Measurements from ENCODE around the gene THOC3. TPM values are rescaled to one million over a fixed set of nuclear protein-coding genes. Genes with fewer than 3 reads are reported as not detected.
"Not testable (repeated sequence)": the region's sequence is repeated elsewhere in the genome, so short reads cannot be mapped to it uniquely, and the experiment has no call there.

Gene THOC3
- total RNA-seq, 1 donor from 2014 or later = 174 TPM

- not testable (repeated sequence) for H3K27me3 ChIP-seq (ENCODE audit: control insufficient read depth, insufficient read depth, low read length); H3K36me3 ChIP-seq (ENCODE audit: control insufficient read depth, insufficient read depth, low read length)
- DNase-seq (ENCODE audit: low read depth) (peak; percentile 79), FAIRE-seq (peak; percentile 43)
- peak overlapping the region; percentile 28 for H3K4me3 ChIP-seq (ENCODE audit: low read depth, low read length)
Measured at GRCh38 chr5:175960228-175960627, 7.9 kb downstream of the THOC3 start.

DNA sequence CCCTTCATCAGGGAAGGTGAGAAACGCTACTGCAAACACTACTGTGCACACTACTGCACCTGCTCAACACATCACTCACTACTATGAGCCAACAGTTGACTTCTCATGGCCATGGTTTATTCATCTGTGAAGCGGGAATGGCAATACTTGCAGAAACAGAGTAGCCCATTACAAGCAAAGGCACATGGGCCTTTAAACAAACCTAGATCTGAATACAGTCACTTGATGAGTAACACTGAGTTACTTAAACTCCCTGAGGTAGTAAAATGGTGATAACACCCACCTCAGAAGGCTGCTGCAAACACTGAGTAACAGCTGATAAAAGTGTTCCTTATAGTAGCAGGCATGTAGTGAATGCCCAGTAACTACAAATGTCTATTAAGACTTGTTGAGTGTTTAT is 9.6 kb downstream of the THOC3 start:
- not testable (repeated sequence) for H3K27me3 ChIP-seq (ENCODE audit: control insufficient read depth, insufficient read depth, low read length); H3K4me3 ChIP-seq (ENCODE audit: low read depth, low read length); H3K36me3 ChIP-seq (ENCODE audit: control insufficient read depth, insufficient read depth, low read length)
- FAIRE-seq (peak; percentile 91), DNase-seq (ENCODE audit: low read depth) (peak; percentile 74)

DNA sequence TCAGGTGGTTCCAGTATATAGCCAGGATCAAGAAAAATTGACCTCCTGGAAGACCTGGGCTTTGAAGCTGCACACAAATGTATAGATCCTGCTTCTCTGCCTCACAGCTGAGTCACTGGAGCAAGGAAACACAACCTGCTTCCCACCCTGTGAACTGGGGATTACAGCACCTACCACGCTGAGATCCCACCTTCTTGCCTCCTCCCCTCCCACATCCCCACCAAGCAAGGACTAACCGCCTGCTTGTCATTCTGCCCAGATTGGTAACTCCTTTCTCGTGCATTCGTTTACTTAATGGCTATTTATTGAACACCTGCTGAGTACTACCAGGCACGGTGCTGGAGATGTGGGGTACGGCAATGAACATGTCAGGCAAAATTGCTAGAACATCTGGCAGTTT is 14.0 kb downstream of the THOC3 start:
- H3K36me3 ChIP-seq (ENCODE audit: control insufficient read depth, insufficient read depth, low read length); H3K4me3 ChIP-seq (ENCODE audit: low read depth, low read length); H3K27me3 ChIP-seq (ENCODE audit: control insufficient read depth, insufficient read depth, low read length); FAIRE-seq; DNase-seq (ENCODE audit: low read depth): not testable (repeated sequence)

- not testable (repeated sequence) for H3K36me3 ChIP-seq (ENCODE audit: control insufficient read depth, insufficient read depth, low read length); H3K27me3 ChIP-seq (ENCODE audit: control insufficient read depth, insufficient read depth, low read length); DNase-seq (ENCODE audit: low read depth); H3K4me3 ChIP-seq (ENCODE audit: low read depth, low read length); FAIRE-seq
Measured at GRCh38 chr5:175952810-175953209, 15.3 kb downstream of the THOC3 start.

GRCh38 chr5:175951339-175951969 is 16.7 kb downstream of the THOC3 start:
- H3K27me3 ChIP-seq (ENCODE audit: control insufficient read depth, insufficient read depth, low read length); DNase-seq (ENCODE audit: low read depth); H3K36me3 ChIP-seq (ENCODE audit: control insufficient read depth, insufficient read depth, low read length); H3K4me3 ChIP-seq (ENCODE audit: low read depth, low read length): not testable (repeated sequence)
- FAIRE-seq = peak; percentile 93

GRCh38 chr5:175948329-175949108 is 19.6 kb downstream of the THOC3 start:
- not testable (repeated sequence) for H3K4me3 ChIP-seq (ENCODE audit: low read depth, low read length); H3K36me3 ChIP-seq (ENCODE audit: control insufficient read depth, insufficient read depth, low read length); DNase-seq (ENCODE audit: low read depth); H3K27me3 ChIP-seq (ENCODE audit: control insufficient read depth, insufficient read depth, low read length)
- FAIRE-seq = peak; percentile 28

- H3K36me3 ChIP-seq (ENCODE audit: control insufficient read depth, insufficient read depth, low read length); DNase-seq (ENCODE audit: low read depth); H3K27me3 ChIP-seq (ENCODE audit: control insufficient read depth, insufficient read depth, low read length); FAIRE-seq; H3K4me3 ChIP-seq (ENCODE audit: low read depth, low read length): not testable (repeated sequence)
Measured at GRCh38 chr5:175943253-175943652, 24.9 kb downstream of the THOC3 start.

- H3K36me3 ChIP-seq (ENCODE audit: control insufficient read depth, insufficient read depth, low read length); FAIRE-seq; H3K4me3 ChIP-seq (ENCODE audit: low read depth, low read length); H3K27me3 ChIP-seq (ENCODE audit: control insufficient read depth, insufficient read depth, low read length); DNase-seq (ENCODE audit: low read depth): not testable (repeated sequence)
Measured at GRCh38 chr5:175940632-175941031, 27.5 kb downstream of the THOC3 start.

- DNase-seq (ENCODE audit: low read depth); H3K4me3 ChIP-seq (ENCODE audit: low read depth, low read length); H3K27me3 ChIP-seq (ENCODE audit: control insufficient read depth, insufficient read depth, low read length); FAIRE-seq; H3K36me3 ChIP-seq (ENCODE audit: control insufficient read depth, insufficient read depth, low read length): not testable (repeated sequence)
Measured at GRCh38 chr5:175938489-175938888, 29.6 kb downstream of the THOC3 start.

DNA sequence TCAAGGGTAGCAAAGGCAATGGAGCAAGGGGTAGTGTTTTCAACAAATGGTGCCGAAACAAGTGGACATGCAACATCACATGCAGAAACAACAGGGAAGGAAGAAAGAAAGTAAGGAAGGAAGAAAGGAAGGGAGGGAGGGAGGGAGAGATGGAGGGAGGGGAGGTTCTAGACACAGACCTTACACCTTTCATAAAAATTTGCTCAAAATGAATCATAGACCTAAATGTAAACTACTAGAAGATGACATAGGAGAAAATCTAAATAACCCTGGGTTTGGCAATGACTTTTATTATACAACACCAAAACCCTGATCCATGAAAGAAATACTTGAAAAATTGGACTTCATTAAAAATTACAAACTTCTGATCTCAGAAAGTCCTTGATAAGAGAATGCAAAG is 39.4 kb downstream of the THOC3 start:
- not testable (repeated sequence) for FAIRE-seq; H3K36me3 ChIP-seq (ENCODE audit: control insufficient read depth, insufficient read depth, low read length); H3K4me3 ChIP-seq (ENCODE audit: low read depth, low read length); H3K27me3 ChIP-seq (ENCODE audit: control insufficient read depth, insufficient read depth, low read length); DNase-seq (ENCODE audit: low read depth)

GRCh38 chr5:175925106-175925505 is 43.0 kb downstream of the THOC3 start:
- H3K36me3 ChIP-seq (ENCODE audit: control insufficient read depth, insufficient read depth, low read length); DNase-seq (ENCODE audit: low read depth); H3K4me3 ChIP-seq (ENCODE audit: low read depth, low read length); H3K27me3 ChIP-seq (ENCODE audit: control insufficient read depth, insufficient read depth, low read length); FAIRE-seq: not testable (repeated sequence)

All from bronchial epithelial cell (primary cell).